SIG-M5 (cell line): ENCODE measurements around the gene PLA2G1B.
"Not testable (repeated sequence)": the region's sequence is repeated elsewhere in the genome, so short reads cannot be mapped to it uniquely, and the experiment has no call there.

Experiments used
- DNase-seq: peaks from one replicate; lab custom pipeline; 2025; lab: John Stamatoyannopoulos, UW

PLA2G1B gene

DNA sequence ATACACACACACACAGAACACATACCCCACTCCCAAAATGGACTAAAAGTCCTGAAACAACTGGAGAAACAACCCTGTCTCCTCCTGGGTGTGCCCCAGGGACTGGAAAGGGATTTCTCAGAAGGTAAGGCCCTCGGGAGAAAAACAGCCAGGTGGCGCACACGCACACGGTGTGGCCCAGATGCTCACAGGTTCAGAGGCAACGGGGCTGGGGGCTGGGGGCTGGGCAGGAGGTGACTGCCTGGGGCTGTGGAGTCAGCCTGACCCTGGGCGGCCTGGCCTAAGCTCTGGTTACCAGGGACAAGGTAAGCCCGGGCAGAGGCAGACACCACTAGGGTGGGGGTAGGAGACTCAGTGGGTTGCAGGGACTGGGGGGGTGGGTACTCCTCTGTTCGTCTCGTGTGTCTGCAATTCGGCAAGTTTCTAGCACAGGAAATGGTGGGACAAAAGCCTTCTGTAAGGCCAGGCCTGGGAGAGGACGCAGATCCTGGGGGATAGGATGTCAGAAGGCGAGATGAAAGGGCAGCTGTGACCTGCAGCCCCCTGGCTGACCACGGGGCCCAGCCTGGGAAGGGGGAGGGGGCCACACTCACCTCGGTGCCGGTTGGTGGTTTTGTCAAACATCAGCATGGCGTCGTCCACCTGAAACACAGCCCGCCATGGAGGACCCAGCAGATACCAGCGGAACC is 31.0 kb upstream of the PLA2G1B start:
- DNase-seq: no peak

DNA sequence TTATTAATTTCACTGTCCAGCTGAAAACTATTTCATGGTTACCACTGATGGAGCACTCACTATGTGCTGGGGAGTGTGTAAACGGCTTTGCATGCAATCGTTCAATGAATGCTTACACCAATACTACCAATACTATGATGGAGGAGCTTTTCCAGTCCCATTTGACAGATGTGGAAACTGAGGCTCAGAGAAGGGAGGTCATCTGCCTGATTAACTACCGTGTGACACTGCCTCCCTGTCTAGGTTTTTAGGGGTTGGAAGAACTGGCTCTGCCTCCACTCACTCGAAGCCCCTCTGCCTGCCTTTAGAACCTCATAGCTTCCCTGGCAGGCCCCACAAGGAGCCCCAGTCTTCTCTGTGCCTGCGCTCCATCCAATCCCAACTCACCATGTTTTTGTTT is 29.5 kb upstream of the PLA2G1B start:
- no peak for DNase-seq

DNA sequence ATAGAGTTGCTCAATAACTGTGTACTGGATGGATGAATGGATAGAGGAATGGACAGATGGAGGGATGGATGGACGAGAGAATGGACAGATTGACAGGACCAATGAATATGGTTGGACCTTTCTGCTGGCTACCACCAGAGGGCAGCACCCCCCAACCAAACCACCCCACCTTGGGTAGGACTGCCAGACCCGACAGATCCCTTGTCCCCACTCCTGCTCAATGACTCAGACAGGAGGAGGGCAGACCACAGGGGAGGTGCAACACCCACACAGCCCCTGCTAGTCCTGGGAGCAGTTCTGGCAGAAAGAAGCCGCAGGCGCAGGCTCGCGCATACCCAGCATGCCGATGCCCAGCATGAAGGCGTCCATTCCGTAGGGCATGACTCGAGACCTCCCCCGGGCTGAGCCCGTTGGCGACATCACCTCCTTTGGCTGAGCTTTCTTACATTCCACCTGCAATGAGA is 29.0 kb upstream of the PLA2G1B start:
- DNase-seq: peak; percentile 12

DNA sequence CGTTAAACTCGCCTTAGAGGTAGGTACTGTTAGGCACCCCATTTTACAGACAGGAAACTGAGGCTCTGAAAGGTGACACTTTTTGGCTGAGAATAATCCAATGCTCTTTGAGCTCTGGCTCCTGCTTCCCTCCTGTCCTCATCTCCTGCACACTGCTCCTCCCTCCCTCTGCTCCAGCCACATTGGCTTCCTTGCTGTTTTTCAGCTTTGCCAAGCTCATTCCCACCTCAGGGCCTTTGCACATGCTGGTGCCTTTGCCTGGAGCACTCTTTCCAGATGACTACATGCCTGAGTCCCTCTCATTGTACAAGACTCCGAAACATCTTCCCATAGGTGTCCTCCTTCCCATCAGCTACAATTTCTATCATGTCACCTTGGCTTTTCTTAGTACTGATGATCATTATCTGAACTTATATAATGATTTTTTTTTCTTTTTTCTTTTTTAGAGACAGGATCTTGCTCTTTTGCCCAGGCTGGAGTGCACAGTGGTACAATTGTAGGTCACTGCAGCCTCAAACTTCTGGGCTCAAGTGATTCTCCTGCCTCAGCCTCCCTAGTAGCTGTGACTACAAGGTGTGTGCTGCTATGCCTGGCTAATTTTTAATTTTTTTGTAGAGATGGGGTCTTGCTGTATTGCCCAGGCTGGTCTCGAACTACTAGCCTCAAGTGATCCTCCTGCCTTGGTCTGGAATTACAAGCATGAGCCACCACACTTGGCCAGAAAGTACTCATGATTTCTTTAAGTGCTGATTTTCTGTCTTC is 26.2 kb upstream of the PLA2G1B start:
- no peak for DNase-seq

DNA sequence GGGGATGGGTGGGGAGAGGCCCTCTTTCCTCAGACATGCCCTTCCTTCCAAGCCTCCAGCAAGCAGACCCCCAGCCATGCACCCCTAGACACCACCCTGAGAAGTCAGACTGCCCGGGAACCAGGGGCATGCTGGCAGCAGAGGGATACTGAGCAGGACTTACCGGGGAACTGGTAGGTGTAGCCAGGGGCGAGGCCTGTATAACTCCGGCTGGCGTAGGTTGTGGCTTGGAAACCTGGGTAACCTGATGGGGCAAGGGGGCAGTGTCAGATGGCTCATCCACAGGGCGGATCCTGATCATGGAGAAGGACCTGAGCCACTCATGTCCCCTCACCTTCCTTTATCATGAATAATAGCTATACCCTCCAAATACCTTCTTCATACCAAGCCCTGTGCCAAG is 25.6 kb upstream of the PLA2G1B start:
- DNase-seq: no peak

DNA sequence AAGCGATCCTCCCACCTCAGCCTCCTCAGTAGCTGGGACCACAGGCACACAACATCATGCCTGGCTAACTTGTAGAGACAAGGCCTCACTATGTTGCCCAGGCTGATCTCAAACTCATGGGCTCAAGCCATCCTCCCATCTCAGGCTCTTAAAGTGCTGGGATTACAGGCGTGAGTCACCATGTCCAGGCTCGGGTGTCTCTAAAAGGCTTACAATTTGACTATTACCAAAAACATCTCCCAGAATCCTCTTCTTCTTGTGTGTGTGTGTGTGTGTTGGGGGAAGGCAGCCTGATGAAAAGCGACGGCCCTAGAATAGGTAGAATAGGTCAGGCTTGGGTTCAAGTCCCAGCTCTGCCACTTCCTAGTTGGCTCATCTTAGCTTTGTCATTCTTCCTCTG is 24.5 kb upstream of the PLA2G1B start:
- DNase-seq: no peak

DNA sequence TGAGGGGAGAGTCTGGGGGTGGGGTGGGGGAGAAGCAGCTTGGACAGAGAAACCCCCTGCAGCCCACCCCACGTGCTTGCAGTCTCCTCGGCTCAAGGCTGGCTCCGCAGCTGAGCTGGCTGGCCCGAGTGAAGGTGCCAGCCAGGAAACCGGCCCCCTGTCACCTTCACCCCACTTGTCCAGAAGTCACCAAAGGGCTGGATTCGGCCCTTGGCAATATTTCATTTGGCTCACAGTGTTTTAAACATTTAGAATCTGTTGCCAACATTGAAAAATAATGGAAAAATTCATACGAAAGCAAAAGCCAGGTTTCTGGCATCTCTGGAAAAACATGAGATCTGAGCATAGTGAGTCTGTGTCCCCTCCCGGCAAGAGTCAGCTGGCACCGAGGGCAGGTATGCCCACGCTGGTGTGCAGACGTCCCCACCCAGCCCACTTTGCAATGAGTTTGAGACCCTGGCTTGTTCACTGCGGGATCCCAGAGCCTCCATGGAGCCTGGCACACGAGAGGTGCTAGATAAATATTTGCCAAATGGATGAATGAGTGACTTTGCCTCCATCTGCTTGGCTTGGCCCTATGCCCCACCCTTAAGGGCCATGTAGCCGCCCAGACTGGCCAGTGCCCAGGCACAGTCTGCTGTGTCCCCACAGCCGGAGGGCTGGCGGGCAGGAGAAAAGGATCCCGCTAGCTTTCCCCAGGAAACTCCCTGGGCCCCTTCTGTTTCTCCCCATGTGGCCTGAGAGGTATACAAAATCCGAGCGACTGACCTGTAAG is 23.2 kb upstream of the PLA2G1B start:
- no peak for DNase-seq

DNA sequence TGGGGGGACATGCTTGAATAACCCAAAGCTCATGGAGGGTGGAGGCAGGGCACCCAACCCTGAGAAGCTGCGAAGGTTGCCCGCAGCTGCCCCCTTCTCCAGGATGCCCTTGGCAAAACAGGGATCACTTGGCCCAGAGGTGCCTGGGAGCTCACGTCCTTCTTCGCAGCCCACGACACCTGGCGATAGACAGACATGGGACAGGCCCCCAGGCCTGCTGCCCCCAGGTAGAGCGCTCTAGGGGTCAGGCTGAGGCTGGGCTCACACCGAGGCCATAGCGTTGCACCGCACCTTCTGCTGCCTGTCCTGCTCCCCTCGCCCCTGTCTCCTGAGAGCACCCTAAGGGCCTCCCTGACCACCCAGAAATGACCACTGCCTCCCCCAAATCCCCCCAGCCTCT is 20.2 kb upstream of the PLA2G1B start:
- DNase-seq: no peak

DNA sequence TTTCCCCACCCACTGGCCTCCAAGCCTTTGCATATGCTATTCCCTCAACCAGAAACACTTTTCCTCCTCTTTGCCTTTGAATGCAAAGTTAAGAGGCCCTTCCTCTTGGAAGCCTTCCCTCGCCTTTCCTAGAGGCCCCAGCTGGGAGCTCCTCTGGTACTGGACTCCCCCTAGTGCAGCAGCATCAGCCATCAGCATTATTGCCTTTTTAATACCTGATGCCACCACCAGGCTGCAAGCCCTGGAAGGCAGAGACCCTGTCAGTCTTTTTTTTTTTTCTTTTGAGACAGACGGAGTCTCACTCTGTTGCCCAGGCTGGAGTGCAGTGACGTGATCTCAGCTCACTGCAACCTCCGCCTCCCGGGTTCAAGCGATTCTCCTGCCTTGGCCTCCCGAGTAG is 19.1 kb upstream of the PLA2G1B start:
- no peak for DNase-seq

DNA sequence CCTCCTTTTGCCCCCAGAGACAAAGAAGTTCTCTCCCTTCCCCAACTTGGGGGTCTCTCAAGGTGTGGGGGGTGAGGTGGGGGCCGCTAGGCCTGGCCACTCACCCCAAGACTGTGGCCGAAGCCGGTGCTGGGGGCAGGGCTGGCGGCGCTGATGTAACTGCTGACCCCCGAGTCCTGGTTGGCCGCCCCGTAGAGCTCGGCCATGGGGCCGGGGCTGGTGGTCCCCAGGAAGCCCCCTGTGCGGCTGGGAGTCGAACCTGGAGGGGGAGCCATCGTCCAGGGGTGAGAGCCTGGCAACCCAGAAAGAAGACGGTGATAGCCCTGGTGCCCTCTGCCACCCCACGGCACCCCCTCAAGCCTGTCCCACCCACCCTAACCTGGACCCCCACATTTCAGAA is 18.5 kb upstream of the PLA2G1B start:
- DNase-seq: no peak

DNA sequence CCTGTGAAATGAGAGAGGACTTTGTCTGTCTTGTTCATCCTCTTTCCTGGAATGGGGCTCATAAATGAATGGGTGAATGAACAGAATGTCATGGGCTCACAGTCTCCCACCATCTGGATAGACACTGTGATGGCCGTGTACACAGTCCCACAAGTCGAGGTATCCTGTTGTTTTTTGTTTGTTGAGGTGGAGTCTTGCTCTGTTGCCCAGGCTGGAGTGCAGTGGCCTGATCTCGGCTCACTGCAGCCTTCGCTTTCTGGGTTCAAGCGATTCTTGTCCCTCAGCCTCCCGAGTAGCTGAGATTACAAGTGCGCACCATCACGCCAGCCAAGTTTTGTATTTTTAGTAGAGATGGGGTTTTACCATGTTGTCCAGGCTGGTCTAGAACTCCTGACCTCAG is 16.1 kb upstream of the PLA2G1B start:
- no peak for DNase-seq

DNA sequence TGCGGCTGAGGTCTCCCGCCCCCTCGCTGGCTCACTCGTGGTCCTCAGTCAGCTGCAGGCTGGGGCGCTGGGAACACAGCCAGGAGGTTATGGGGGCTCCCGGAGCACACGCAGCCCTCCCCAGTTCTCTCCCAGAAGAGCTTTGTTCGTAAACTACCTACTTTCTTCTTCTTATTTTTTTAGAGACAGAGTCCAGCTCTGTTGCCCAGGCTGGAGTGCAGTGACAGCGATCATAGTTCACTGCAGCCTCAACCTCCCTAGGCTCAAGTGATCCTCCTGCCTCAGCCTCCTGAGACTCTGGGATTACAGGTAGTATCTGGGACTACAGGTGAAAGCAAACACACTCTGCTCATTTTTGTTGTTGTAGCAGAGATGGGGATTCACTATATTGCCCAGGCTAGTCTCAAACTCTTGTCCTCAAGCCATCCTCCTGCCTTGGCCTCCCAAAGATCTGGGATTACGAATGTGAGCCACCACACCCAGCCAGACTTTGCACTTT is 15.5 kb upstream of the PLA2G1B start:
- DNase-seq: no peak

DNA sequence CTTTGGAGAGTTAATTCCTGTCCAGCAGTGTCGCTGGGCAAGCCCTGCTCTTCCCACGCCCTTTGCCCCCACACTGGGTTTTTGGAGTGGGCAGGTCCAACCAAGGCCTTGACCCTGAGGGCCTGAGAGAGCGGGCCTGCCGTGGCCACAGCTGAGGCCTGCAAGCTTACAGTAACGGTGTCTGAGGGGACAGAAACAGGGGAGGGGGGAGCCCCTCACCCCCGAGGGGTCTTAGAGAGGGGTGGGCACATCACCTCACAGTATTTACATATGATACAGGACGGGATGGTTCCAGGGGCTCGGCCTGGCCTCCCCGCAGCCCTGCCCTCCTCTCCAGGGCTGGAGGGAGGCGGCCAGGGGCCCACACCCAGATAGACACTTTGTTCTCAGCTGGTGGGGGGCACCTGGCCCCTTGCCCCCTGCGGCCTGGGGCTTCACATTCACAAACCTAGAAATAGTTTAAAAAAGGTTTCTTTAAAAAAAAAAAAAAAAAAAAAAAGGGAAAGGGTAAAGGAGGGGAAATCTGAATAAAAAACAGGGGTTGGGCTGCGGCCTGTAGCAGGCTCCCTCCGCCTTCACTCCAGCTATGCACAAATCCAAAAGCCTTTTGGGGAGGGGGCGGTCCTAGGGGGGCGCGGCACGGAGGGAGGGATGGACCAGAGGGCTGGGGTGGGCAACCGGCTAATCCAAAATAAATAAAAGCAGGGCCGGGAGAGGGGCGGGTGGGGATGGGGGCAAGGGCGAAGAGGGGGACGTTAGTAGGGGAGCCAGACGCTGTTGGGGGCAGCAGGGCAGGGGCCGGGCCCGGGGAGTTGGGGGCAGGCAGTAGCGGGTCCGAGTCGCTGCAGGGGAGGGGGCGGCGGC is 14.8 kb upstream of the PLA2G1B start:
- DNase-seq: no peak

DNA sequence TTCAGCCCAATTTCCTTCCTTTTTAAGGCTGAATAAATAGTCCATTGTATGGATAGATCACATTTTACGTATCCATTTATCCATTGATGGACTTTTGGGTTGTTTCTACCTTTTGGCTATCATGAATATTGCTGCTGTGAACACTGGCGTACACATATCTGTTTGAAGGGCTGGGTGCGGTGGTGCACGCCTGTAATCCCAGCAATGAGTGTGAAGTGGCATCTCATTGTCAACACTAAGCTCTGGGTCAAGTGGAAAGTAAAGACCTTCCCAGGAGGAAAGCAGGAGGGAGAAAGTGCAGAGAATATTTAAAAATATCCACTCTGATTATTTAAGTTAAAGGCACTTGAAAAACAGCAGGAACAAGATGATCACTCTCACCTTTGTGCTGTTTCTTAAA is 11.7 kb upstream of the PLA2G1B start:
- DNase-seq: no peak

DNA sequence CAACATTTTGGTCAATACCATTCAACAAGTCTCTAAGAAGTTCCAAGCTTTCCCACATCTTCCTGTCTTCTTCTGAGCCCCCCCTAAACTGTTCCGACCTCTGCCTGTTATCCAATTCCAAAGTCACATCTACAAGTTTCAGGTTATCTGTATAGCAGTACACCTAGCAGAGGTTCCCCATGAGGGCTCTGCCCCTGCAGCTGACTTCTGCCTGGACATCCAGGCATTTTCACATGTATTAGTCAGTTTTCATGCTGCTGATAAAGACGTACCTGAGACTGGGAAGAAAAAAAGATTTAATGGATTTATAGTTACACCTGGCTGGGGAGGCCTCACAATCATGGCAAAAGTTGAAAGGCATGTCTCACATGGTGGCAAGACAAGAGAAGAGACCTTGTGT is 10.2 kb upstream of the PLA2G1B start:
- DNase-seq: no peak

DNA sequence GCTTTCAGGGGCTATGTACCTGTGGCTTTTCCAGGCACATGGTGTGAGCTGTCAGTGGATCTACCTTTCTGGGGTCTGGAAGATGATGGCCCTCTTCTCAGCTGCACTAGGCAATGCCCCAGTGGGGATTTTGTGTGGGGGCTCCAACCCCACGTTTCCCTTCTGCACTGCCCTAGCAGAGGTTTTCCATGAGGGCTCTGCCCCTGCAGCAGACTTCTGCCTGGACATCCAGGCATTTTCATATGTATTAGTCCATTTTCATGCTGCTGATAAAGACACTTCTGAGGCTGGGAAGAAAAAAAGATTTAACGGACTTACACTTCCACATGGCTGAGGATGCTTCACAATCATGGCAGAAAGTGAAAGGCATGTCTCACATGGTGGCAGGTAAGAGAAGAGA is 8.8 kb upstream of the PLA2G1B start:
- not testable (repeated sequence) for DNase-seq

DNA sequence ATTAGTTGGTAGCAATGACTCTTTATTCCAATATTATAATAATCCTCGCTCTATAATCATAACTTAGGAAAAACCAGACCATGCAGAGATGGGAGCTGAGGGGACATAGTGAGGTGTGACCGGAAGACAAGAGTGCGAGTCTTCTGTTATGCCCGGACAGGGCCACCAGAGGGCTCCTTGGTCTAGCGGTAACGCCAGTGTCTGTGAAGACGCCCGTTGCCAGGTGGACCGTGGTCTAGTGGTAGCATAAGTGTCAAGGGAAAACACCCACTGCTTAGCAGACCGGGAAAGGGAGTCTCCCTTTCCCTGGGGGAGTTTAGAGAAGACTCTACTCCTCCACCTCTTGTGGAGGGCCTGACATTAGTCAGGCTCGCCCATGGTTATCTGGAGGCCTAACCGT is 7.9 kb upstream of the PLA2G1B start:
- DNase-seq: not testable (repeated sequence)

DNA sequence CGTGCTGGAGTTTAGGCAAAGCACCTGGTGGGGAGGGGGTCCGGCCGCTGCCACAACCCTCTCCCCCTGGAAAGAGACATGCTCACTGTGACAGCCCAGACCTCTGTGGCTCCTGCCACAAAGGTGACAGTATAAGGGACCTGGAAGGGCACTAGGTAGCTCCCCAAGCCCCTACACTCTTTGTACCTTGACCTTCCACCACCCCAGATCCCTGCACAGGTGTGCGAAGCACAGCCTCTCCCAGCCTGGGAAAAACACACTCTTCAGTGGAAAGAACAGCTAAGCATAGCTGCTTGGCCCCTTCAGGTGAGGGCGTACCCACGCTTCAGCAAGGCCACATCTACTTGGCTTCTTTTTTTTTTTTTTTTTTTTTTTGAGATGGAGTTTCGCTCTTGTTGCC is 4.9 kb upstream of the PLA2G1B start:
- no peak for DNase-seq

DNA sequence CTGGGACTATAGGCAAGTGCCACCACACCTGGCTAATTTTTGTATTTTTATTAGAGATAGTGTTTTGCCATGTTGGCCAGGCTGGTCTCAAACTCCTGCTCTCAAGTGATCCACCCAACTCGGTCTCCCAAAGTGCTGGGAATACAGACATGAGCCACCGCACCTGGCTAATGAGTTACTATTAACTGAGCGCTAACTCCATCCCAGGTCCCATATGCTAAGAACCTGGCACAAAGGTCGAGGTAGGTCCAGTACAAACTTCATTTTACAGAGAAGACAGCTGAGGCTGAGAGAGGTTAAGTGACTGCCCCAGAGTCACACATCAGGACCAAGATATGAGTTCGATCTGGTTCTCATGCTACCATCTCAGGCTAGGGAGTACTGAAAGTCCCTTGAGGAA is 4.5 kb upstream of the PLA2G1B start:
- no peak for DNase-seq

DNA sequence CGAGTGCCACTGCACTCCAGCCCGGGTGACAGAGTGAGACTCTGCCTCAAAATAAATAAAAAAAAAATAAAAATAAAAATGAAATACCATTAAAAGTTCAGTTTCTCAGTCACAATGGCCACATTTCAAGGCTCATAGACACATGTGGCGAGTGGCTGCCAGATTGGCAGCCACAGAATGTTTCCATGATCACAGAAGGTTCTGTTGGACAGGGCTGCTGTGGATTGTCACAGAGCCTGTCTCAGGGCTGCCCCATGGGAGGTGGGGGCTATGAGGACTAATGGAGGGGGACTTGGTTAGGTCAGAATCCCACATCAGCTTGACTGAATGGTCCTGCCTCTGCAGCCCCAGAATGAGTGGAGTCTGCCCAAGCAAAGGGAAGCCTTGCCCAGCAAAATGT is 3.8 kb upstream of the PLA2G1B start:
- DNase-seq: no peak

DNA sequence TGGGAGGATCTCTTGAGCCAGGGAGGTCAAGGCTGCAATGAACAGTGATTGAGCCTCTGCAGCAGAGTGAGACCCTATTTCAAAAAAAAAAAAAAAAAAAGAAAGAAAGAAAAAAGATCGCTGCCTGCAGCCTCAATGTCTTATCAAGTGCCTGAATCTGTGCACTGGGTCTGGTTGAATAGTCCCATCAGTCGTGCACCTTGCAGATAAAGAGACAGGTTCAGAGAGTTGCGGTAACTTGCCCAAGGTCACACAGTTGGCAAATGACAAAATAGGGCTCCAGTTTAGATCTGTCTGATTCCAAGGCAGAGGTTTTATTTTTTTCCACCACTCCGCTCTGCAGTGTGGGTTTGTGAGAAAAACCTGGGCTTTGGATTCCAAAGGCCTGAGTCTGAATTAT is 649 bp upstream of the PLA2G1B start:
- no peak for DNase-seq
